Heart left ventricle (tissue), 16 donors: Measurements from ENCODE around the gene PIK3R6. TPM values are rescaled to one million over a fixed set of nuclear protein-coding genes. Genes with fewer than 3 reads are reported as not detected.
A peak's percentile ranks its signal among the peaks of the same experiment; 100 is the strongest.

Experiments used
- ATAC-seq, 4 donors: fragments of 200-7000 bp; cut with Tn5 transposase; one replicate each; pipeline ENCODE4 v1.9.1; 2020 to 2022; ENCODE audit warnings: moderate library complexity in 4 of 4, mild to moderate bottlenecking in 3 of 4, moderate number of reproducible peaks in 1 of 4
- DNase-seq, 5 donors: peaks; one replicate each; pipeline ENCODE4 v3.0.0-alpha.2; 2020
- H3K27ac ChIP-seq, 12 donors: fragments of 200-600 bp; sonication (generic) in 4 of 12; one replicate each; pipeline versions ENCODE4 v1.5.0 to v1.8.0; 2016 to 2022; ENCODE audit warnings: mild to moderate bottlenecking in 2 of 12
- H3K27me3 ChIP-seq, 9 donors: fragments of 200-600 bp; sonication (generic) in 2 of 9; one replicate each; pipeline versions ENCODE4 v1.5.1 to v1.8.0; 2016 to 2022; ENCODE audit warnings: mild to moderate bottlenecking in 3 of 9
- H3K36me3 ChIP-seq, 9 donors: fragments of 200-600 bp; sonication (generic) in 2 of 9; one replicate each; pipeline versions ENCODE4 v1.5.0 to v1.8.0; 2018 to 2022; ENCODE audit warnings: mild to moderate bottlenecking in 2 of 9
- H3K4me1 ChIP-seq, 12 donors: fragments of 200-600 bp; sonication (generic) in 4 of 12; one replicate each; pipeline versions ENCODE4 v1.5.0 to v1.8.0; 2016 to 2022; ENCODE audit warnings: mild to moderate bottlenecking in 3 of 12
- H3K4me3 ChIP-seq, 12 donors: fragments of 200-600 bp; sonication (generic) in 4 of 12; one replicate each; pipeline versions ENCODE4 v1.5.0 to v1.8.0; 2017 to 2022; ENCODE audit warnings: mild to moderate bottlenecking in 9 of 12, moderate library complexity in 4 of 12
- H3K9me3 ChIP-seq, 12 donors: fragments of 200-600 bp; sonication (generic) in 4 of 12; one replicate each; pipeline versions ENCODE4 v1.5.0 to v1.8.0; 2016 to 2022; ENCODE audit warnings: mild to moderate bottlenecking in 1 of 12
- POLR2A ChIP-seq, 2 donors: fragments of 450-650 bp; IDR thresholded peaks; one replicate each; pipeline ENCODE4 v1.6.1; 2017; ENCODE audit warnings: antibody characterized with exemption in 2 of 2, mild to moderate bottlenecking in 2 of 2, moderate library complexity in 2 of 2
- WGBS, 4 donors: extraction: QIAGEN DNeasy Blood & Tissue Kit in 2 of 4; methylation state at CpG; one replicate each; pipeline versions ENCODE4 v1.1.5 to v1.1.7; 2013 to 2018; 5-methylcytosine and 5-hydroxymethylcytosine counted together
- intact Hi-C, 10 donors: fragments of 100-400 bp; cut with DNase I; formaldehyde crosslinking; loops; one replicate each; pipeline versions ENCODE4 v1.11.1 to v1.14.2; 2022
- polyA plus RNA-seq, 2 donors: library from polyadenylated mRNA; stranded (reverse); fragments of 200-250 nt; gene quantifications; one replicate each; pipeline ENCODE4 v1.2.3, GENCODE V29; 2013
- total RNA-seq, 9 donors: library from RNA; depleted of rRNA in 2 of 9; stranded (reverse); fragments of >200 nt in 2 of 9; fragmentation: NEBNext Ultra II Directional in 3 of 9; extraction: Animal tissue kit (Norgen Biotek cat#: 25700) in 3 of 9; gene quantifications; one replicate each; pipeline versions ENCODE4 v1.1.0 to v1.2.4, GENCODE V29; 2016 to 2023
- TF ChIP-seq, protein P1 (sequence below), 12 donors: fragments of 200-600 bp; sonication (generic) in 4 of 12; IDR thresholded peaks; one replicate each; pipeline versions ENCODE4 v1.5.0 to v1.8.0; 2018 to 2022; ENCODE audit warnings: antibody characterized with exemption in 12 of 12, mild to moderate bottlenecking in 5 of 12
- donor health status: ischemic (EF 13 %, LVEDD 7.1; RV severe dilation, severe dysfunction).
- donor health status: healthy with polysubstance abuse.
- donor health status: DM: no; HTN: yes; CAD: no.
- donor health status: DM: no; HTN: no; CAD: no.
- donor health status: ischemic (EF 25% LVEDD 6.9; RV normal size, moderate dysfunction).
- donor health status: ischemic (EF 25% LVEDD 5.7; RV mildly dilated, moderate dysfunction).
- donor health status: healthy.
- donor health status: DM: yes; HTN: yes; CAD: no.
- donor health status: ischemic (EF 35%, LVEDD 5.7; RV mildly dilated, moderate dysfunction).
- donor health status: nonischemic (EF 11% LVEDD 7.7; RV severe dilation, severe dysfunction).
- donor health status: DM: yes; HTN: yes; CAD: no.
- donor health status: PGD.
- donor health status: ischemic (EF 29% LVEDD 5.4; RV normal size, mild dysfunction).
- donor health status: nonischemic (EF 23%, LVEDD 6.1; RV moderate dilation, normal function).

PIK3R6 gene
- total and polyA plus RNA-seq, 11 donors = 0.21 to 5.4 (median 1.0) TPM

DNA sequence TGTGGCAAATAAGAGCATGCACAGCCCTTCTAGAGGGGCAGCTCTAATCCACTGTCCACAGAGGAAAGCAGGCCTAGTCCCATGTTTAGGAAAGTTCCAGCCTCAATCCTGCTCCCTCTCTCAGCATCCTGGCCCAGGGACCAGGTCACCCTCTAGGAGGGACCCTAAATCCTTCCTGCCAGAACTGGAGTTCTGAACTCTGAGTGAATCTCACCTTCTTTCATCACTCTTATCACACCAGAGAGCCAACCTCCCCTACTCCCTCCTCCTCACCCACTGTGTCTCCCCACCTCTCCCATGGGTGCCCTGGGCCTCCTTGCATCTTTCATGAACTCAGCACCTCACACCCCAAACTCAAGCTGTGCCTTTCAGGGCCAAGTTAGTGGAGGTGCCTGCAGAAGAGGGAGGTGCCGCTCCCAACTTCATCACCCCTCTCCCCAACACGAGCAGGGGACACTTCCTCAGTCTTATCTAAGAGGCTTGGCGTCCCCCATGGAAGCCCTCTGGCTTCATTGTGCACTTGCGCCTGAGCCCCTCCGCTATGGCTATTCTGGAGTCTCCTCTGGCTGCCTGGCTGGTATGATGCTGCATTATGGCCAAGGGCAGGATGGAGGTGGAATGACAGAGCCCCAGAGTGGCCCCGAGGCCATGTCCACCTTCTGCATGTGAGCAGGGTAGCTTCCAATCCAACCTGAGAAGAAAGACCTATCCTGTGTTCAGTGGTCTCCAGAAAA is 31.7 kb downstream of the PIK3R6 start:
- DNase-seq (no peak), ATAC-seq (no peak)
- Histone ChIP-seq H3K27me3 (peaks cover 0 to 7% (median 0%) of the 10 kb centered on the region in 9 donors), H3K27ac (no peak overlapping the region), H3K4me3 (no peak overlapping the region), H3K9me3 (no peaks in the 10 kb centered on the region), H3K36me3 (peaks cover 0 to 4% (median 0%) of the 10 kb centered on the region in 9 donors), H3K4me1 (peaks cover 0 to 9% (median 0%) of the 10 kb centered on the region in 12 donors)
- WGBS, 4 donors = 89 to 92% (median 90%) methylated on average over 6 of the region's 6 CpGs
- intact Hi-C loops = loop anchor here in 2 of 10 donors (5.0 to 10.0 kb wide), 2 partner anchors 57 to 59 kb away; no protein-coding TSS in a partner anchor
- TF ChIP-seq, protein P1, sequence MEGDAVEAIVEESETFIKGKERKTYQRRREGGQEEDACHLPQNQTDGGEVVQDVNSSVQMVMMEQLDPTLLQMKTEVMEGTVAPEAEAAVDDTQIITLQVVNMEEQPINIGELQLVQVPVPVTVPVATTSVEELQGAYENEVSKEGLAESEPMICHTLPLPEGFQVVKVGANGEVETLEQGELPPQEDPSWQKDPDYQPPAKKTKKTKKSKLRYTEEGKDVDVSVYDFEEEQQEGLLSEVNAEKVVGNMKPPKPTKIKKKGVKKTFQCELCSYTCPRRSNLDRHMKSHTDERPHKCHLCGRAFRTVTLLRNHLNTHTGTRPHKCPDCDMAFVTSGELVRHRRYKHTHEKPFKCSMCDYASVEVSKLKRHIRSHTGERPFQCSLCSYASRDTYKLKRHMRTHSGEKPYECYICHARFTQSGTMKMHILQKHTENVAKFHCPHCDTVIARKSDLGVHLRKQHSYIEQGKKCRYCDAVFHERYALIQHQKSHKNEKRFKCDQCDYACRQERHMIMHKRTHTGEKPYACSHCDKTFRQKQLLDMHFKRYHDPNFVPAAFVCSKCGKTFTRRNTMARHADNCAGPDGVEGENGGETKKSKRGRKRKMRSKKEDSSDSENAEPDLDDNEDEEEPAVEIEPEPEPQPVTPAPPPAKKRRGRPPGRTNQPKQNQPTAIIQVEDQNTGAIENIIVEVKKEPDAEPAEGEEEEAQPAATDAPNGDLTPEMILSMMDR (IDR thresholded peaks at IDR 0.05) = no peak
- TF ChIP-seq POLR2A (IDR thresholded peaks at IDR 0.05) = no peak

DNA sequence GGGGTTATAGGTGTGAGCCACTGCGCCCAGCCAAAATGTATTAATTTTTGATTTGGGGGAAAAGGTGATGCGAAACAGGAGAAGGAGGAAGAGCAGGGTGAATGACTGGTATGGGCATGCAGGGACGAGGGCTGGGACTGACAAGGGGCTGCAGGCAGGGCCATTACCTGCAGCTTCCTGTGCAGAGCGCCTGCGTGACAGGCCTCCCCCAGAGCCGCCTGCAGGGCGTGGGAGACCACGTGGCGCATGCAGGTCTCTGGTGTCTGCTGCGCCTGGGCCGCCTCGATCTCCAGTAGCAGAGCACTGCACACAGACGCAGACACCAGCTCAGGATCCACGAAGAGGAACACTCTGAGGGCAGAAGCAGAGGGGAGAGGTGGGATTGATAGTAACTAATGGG is 32.4 kb downstream of the PIK3R6 start:
- no peak overlapping the region for H3K4me3 ChIP-seq
- H3K27ac ChIP-seq = no peak overlapping the region
- WGBS, 4 donors = 90 to 96% (median 92%) methylated on average over 14 of the region's 14 CpGs
- TF ChIP-seq, protein P1 (IDR thresholded peaks at IDR 0.05) = no peak
- TF ChIP-seq POLR2A (IDR thresholded peaks at IDR 0.05) = no peak
- intact Hi-C loops = loop anchor here in 2 of 10 donors (5.0 to 10.0 kb wide), 2 partner anchors 57 to 60 kb away; no protein-coding TSS in a partner anchor
- peaks cover 0 to 4% (median 0%) of the 10 kb centered on the region in 9 donors for H3K36me3 ChIP-seq
- no peaks in the 10 kb centered on the region for H3K9me3 ChIP-seq
- H3K27me3 ChIP-seq = peaks cover 0 to 7% (median 0%) of the 10 kb centered on the region in 9 donors
- peaks cover 0 to 9% (median 0%) of the 10 kb centered on the region in 12 donors for H3K4me1 ChIP-seq
- DNase-seq (no peak), ATAC-seq (no peak)

DNA sequence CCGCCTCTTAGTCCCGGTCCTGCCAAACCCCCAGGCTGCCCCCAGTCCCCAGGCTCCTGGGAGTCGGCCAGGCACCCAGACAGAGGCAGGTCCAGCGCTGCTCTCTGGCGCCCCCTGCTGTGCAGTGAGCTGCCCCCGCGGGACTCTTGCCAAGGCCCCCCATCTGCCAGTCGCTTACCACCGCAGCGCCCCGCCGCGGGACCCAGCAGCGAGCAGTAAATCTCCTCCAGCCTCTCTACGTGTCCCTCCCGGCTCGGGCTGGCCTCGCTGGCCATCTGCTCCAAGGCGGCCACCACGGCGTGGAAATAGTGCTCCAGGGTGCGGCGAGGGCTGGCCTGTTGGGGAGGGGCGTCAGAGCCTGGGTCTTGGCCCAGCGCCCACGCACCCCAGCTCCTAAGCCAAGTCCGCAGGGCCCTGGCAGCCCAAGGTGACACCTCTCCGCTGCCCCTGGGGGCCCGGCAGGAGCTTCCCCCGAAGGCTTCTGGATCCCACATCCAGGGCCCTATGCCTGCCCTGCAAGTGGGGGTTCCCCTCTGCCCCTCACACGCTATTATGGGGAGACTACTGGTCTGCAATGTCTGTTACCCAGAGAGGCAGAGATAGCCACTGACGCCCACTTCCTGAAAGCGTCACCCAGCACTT is 34.6 kb downstream of the PIK3R6 start:
- H3K4me3 ChIP-seq = no peak overlapping the region
- ATAC-seq (peak in 1 of 4 donors; percentile 26), DNase-seq (peak in 1 of 5 donors; percentile 70)
- intact Hi-C loops = loop anchor here in 1 of 10 donors (10.0 kb wide), 1 partner anchor 62 kb away; no protein-coding TSS in a partner anchor
- H3K36me3 ChIP-seq = peaks cover 0 to 4% (median 0%) of the 10 kb centered on the region in 9 donors
- TF ChIP-seq, protein P1 (IDR thresholded peaks at IDR 0.05) = peak in 11 of 12 donors; percentile 11 to 61 (median 44)
- no peak for TF ChIP-seq POLR2A (IDR thresholded peaks at IDR 0.05)
- peaks cover 0 to 4% (median 0%) of the 10 kb centered on the region in 12 donors for H3K4me1 ChIP-seq
- 52 to 61% (median 52%) methylated on average over 11 to 33 of the region's 33 CpGs for WGBS, 4 donors
- H3K27me3 ChIP-seq = peaks cover 0 to 16% (median 0%) of the 10 kb centered on the region in 9 donors
- H3K9me3 ChIP-seq = no peaks in the 10 kb centered on the region
- no peak overlapping the region for H3K27ac ChIP-seq
